HG03108 (cell line): ENCODE results near the gene CALCOCO2.
"Not testable (repeated sequence)": the region's sequence is repeated elsewhere in the genome, so short reads cannot be mapped to it uniquely, and the experiment has no call there.

Experiments used
- ATAC-seq: cut with Tn5 transposase; IDR thresholded peaks from one replicate; pipeline ENCODE4 v1.9.1; 2021; ENCODE audit warnings: moderate library complexity; ENCODE audit not compliant: unreplicated experiment

The CALCOCO2 gene

GRCh38 chr17:48820936-48821335 lies 9.9 kb upstream of the CALCOCO2 start:
- ATAC-seq: not testable (repeated sequence)

GRCh38 chr17:48825446-48826381 lies 5.1 kb upstream of the CALCOCO2 start:
- no peak for ATAC-seq

GRCh38 chr17:48831549-48831883 lies 681 bp downstream of the CALCOCO2 start:
- no peak for ATAC-seq

GRCh38 chr17:48834973-48835372 lies 4.1 kb downstream of the CALCOCO2 start:
- ATAC-seq: no peak

- ATAC-seq: no peak
These were observed 5.1 kb downstream of the CALCOCO2 start for GRCh38 chr17:48835971-48836370.

- not testable (repeated sequence) for ATAC-seq
These were observed 6.6 kb downstream of the CALCOCO2 start for GRCh38 chr17:48837458-48837857.

GRCh38 chr17:48840441-48840840 lies 9.6 kb downstream of the CALCOCO2 start:
- ATAC-seq: no peak

- ATAC-seq: peak; percentile 71
These were observed 10.6 kb downstream of the CALCOCO2 start for GRCh38 chr17:48841395-48841831.

- ATAC-seq: no peak
These were observed 11.9 kb downstream of the CALCOCO2 start for GRCh38 chr17:48842746-48843145.

GRCh38 chr17:48843187-48843900 lies 12.5 kb downstream of the CALCOCO2 start:
- ATAC-seq: no peak

GRCh38 chr17:48850792-48851323 lies 20.0 kb downstream of the CALCOCO2 start:
- no peak for ATAC-seq

- ATAC-seq: no peak
These were observed 24.1 kb downstream of the CALCOCO2 start for GRCh38 chr17:48854774-48855476.

GRCh38 chr17:48856122-48856821 lies 25.4 kb downstream of the CALCOCO2 start:
- ATAC-seq: no peak

GRCh38 chr17:48860034-48860433 lies 29.2 kb downstream of the CALCOCO2 start:
- ATAC-seq: no peak

- ATAC-seq: no peak
These were observed 29.6 kb downstream of the CALCOCO2 start for GRCh38 chr17:48860456-48860855.

GRCh38 chr17:48868916-48869500 lies 38.2 kb downstream of the CALCOCO2 start:
- ATAC-seq: no peak

GRCh38 chr17:48869821-48870318 lies 39.0 kb downstream of the CALCOCO2 start:
- no peak for ATAC-seq

- ATAC-seq: no peak
These were observed 40.3 kb downstream of the CALCOCO2 start for GRCh38 chr17:48871035-48871550.

GRCh38 chr17:48871551-48872351 lies 40.9 kb downstream of the CALCOCO2 start:
- no peak for ATAC-seq
